Osteoblast (primary cell): Measurements from ENCODE around the gene ESPL1. TPM values are rescaled to one million over a fixed set of nuclear protein-coding genes. Genes with fewer than 3 reads are reported as not detected.

Source experiments
- DNase-seq: peaks from one replicate; pipeline ENCODE4 v3.0.0; 2011; ENCODE audit warnings: low spot score, mixed read lengths; ENCODE audit not compliant: insufficient read length; ENCODE audit errors: missing footprints
- H2AFZ ChIP-seq: 2 replicates; pipeline ENCODE4 v1.6.0; 2011; ENCODE audit warnings: mild to moderate bottlenecking, low read length
- H3K27ac ChIP-seq: 2 replicates; pipeline ENCODE4 v1.5.1; 2011; ENCODE audit warnings: mild to moderate bottlenecking, low read depth, low read length, moderate library complexity
- H3K27me3 ChIP-seq: 2 replicates; pipeline ENCODE4 v1.6.0; 2012; ENCODE audit warnings: mild to moderate bottlenecking, control low read depth, inconsistent platforms, low read length, moderate library complexity; ENCODE audit not compliant: insufficient read depth
- H3K36me3 ChIP-seq: 2 replicates; pipeline ENCODE4 v1.5.1; 2011; ENCODE audit warnings: mild to moderate bottlenecking, low read length, control low read depth, moderate library complexity; ENCODE audit not compliant: insufficient read depth
- H3K4me1 ChIP-seq: 2 replicates; pipeline ENCODE4 v1.5.1; 2011; ENCODE audit warnings: mild to moderate bottlenecking, low read length, control low read depth, moderate library complexity; ENCODE audit not compliant: insufficient read depth
- H3K4me2 ChIP-seq: 2 replicates; pipeline ENCODE4 v1.6.0; 2011; ENCODE audit warnings: mild to moderate bottlenecking, low read length; ENCODE audit not compliant: insufficient read depth
- H3K4me3 ChIP-seq: fragments of 200-600 bp; sonication (generic); 3 replicates; pipeline ENCODE4 v1.5.1; 2012; ENCODE audit warnings: mild to moderate bottlenecking, low read length, inconsistent platforms; ENCODE audit not compliant: insufficient read depth
- H3K79me2 ChIP-seq: 2 replicates; pipeline ENCODE4 v1.6.0; 2012; ENCODE audit warnings: mild to moderate bottlenecking, low read length, control low read depth, inconsistent platforms; ENCODE audit not compliant: insufficient read depth
- H3K9me3 ChIP-seq: 2 replicates; pipeline ENCODE4 v1.5.1; 2011; ENCODE audit warnings: low read depth, low read length, control low read depth
- H4K20me1 ChIP-seq: 2 replicates; pipeline ENCODE4 v1.6.0; 2012; ENCODE audit warnings: mild to moderate bottlenecking, low read length, control low read depth; ENCODE audit not compliant: insufficient read depth
- total RNA-seq: library from RNA; depleted of rRNA; stranded (reverse); fragments of >200 nt; gene quantifications from 2 replicates; pipeline ENCODE4 v1.2.3, GENCODE V29; 2012
- TF ChIP-seq, protein P1 (sequence below): IDR thresholded peaks from 2 replicates; pipeline ENCODE4 v1.5.1; 2011; ENCODE audit warnings: mild to moderate bottlenecking, low read depth, low read length, moderate library complexity; ENCODE audit errors: extremely low read depth

The ESPL1 gene
- total RNA-seq, 1 donor, result 0.72 TPM

DNA sequence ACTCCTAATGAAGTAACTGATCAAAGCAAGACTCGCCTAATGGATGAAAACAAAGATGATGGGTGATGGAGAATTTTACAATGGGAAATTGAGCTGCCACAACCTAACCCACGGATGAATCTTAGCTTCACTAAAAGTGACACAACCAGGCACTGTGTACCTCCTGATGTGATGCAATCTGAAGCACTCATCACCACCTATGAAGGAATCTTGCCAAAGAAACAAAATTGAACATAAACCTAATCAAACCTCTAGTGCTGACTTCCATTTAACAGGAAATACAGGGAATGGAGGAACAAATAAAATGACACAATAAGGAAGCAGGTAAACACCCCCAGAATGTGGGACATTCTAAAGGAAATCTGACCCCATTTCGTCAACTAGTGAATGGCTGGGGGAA lies 22.8 kb upstream of the ESPL1 start:
- H3K79me2 ChIP-seq, result no peaks in the 10 kb centered on the region
- no peak overlapping the region for H3K4me3 ChIP-seq
- no peak overlapping the region for H2AFZ ChIP-seq
- no peaks in the 10 kb centered on the region for H4K20me1 ChIP-seq
- H3K4me2 ChIP-seq, result no peak overlapping the region
- no peak overlapping the region for H3K27ac ChIP-seq
- no peaks in the 10 kb centered on the region for H3K9me3 ChIP-seq
- no peaks in the 10 kb centered on the region for H3K36me3 ChIP-seq
- H3K27me3 ChIP-seq, result peaks cover 37% of the 10 kb centered on the region
- H3K4me1 ChIP-seq, result no peaks in the 10 kb centered on the region
- DNase-seq, result peak; percentile 72
- TF ChIP-seq, protein P1, sequence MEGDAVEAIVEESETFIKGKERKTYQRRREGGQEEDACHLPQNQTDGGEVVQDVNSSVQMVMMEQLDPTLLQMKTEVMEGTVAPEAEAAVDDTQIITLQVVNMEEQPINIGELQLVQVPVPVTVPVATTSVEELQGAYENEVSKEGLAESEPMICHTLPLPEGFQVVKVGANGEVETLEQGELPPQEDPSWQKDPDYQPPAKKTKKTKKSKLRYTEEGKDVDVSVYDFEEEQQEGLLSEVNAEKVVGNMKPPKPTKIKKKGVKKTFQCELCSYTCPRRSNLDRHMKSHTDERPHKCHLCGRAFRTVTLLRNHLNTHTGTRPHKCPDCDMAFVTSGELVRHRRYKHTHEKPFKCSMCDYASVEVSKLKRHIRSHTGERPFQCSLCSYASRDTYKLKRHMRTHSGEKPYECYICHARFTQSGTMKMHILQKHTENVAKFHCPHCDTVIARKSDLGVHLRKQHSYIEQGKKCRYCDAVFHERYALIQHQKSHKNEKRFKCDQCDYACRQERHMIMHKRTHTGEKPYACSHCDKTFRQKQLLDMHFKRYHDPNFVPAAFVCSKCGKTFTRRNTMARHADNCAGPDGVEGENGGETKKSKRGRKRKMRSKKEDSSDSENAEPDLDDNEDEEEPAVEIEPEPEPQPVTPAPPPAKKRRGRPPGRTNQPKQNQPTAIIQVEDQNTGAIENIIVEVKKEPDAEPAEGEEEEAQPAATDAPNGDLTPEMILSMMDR, result no peak

DNA sequence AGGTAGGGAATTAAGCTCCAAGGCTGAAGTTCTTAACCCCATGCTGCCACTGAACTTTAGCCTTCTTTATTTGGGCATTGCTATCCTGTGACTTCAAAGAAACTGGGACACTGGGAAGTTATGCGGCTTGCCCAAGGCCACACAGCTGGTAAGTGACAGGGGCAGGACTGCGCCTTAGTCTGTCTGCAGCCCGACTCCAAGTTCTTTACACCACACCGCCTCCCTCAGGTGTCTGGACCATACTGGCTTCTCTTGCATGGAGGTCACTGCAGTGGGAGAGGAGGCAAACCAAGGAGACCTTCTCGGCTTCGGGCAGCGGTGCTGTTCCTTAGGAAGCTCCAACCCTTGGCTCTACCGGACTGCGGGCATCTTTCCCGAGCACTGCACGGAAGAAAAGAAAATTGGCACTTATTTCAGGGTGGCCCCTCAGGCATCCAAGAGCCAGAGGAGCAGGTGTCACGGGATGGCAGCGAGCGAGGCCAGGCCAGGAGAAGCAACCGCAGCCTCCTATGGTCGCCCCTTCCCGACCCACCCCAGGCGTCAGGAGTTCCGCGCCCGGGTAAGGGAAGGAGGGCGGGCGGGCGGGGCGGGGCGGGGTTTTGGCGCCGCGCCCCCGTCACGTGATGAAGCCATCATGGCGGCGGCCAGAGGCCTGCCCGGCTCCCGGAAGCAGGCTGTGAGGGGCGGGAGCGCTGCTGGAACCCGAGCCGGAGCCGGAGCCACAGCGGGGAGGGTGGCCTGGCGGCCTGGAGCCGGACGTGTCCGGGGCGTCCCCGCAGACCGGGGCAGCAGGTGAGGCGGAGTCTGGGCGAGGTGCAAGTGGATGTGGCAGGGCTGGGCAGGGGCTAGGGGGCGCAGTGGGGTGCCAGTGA lies 16.4 kb upstream of the ESPL1 start:
- no peaks in the 10 kb centered on the region for H3K9me3 ChIP-seq
- peak overlapping the region; percentile 93 for H3K4me3 ChIP-seq
- H2AFZ ChIP-seq, result peak overlapping the region; percentile 99
- H3K4me1 ChIP-seq, result peaks cover 16% of the 10 kb centered on the region
- peaks cover 11% of the 10 kb centered on the region for H3K36me3 ChIP-seq
- H3K79me2 ChIP-seq, result peaks cover 33% of the 10 kb centered on the region
- peak; percentile 99 for DNase-seq
- TF ChIP-seq, protein P1, result peak; percentile 34
- peaks cover 5% of the 10 kb centered on the region for H4K20me1 ChIP-seq
- peak overlapping the region; percentile 98 for H3K4me2 ChIP-seq
- H3K27me3 ChIP-seq, result no peaks in the 10 kb centered on the region
- H3K27ac ChIP-seq, result peak overlapping the region; percentile 77

DNA sequence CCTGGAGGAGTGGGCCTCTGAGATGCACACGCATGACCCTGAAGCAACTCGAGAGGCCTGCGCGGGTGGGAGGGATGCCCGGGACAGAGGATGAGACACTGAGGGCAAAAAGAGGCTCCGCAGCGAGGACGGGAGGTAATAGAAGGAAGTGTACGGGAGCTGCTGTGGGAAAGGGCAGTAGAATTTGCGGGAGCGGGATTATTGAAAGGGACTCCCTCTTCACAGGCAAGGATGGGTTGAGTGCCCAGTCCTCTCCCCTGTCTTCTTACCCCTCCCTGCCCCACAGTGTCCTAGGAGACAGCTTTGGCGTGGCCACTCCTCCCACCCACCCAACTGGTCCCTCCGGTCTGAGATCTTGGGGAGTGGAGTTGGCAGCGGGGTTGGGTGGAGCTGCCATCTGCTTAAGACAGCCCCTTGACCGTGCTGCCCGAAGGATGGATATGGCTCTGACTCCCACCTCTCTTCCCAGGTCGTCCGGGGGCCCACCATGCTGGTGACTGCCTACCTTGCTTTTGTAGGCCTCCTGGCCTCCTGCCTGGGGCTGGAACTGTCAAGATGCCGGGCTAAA lies 15.7 kb upstream of the ESPL1 start:
- H3K27ac ChIP-seq, result peak overlapping the region; percentile 77
- H3K79me2 ChIP-seq, result peaks cover 33% of the 10 kb centered on the region
- H3K4me1 ChIP-seq, result peaks cover 16% of the 10 kb centered on the region
- H3K9me3 ChIP-seq, result no peaks in the 10 kb centered on the region
- peaks cover 11% of the 10 kb centered on the region for H3K36me3 ChIP-seq
- H4K20me1 ChIP-seq, result peaks cover 5% of the 10 kb centered on the region
- peak overlapping the region; percentile 95 for H3K4me2 ChIP-seq
- DNase-seq, result peak; percentile 90
- no peaks in the 10 kb centered on the region for H3K27me3 ChIP-seq
- H2AFZ ChIP-seq, result peak overlapping the region; percentile 94
- TF ChIP-seq, protein P1, result no peak
- peak overlapping the region; percentile 93 for H3K4me3 ChIP-seq

DNA sequence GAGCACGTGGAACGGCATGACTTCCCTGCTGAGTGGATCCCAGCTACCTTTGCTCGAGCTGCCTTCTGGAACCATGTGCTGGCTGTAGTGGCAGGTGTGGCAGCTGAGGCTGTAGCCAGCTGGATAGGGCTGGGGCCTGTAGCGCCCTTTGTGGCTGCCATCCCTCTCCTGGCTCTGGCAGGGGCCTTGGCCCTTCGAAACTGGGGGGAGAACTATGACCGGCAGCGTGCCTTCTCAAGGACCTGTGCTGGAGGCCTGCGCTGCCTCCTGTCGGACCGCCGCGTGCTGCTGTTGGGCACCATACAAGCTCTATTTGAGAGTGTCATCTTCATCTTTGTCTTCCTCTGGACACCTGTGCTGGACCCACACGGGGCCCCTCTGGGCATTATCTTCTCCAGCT lies 14.8 kb upstream of the ESPL1 start:
- H3K79me2 ChIP-seq, result peaks cover 33% of the 10 kb centered on the region
- no peak overlapping the region for H3K27ac ChIP-seq
- DNase-seq, result no peak
- H4K20me1 ChIP-seq, result peaks cover 5% of the 10 kb centered on the region
- H2AFZ ChIP-seq, result no peak overlapping the region
- H3K4me2 ChIP-seq, result peak overlapping the region; percentile 95
- H3K9me3 ChIP-seq, result no peaks in the 10 kb centered on the region
- H3K4me1 ChIP-seq, result peaks cover 16% of the 10 kb centered on the region
- no peaks in the 10 kb centered on the region for H3K27me3 ChIP-seq
- TF ChIP-seq, protein P1, result no peak
- peak overlapping the region; percentile 93 for H3K4me3 ChIP-seq
- H3K36me3 ChIP-seq, result peaks cover 11% of the 10 kb centered on the region
